ENCODE data around the gene RAB37. TPM values are rescaled to one million over a fixed set of nuclear protein-coding genes. Genes with fewer than 3 reads are reported as not detected.

RAB37 gene
- total and polyA plus RNA-seq, 2 donors (not counting 1 experiment from before 2014, with no cell fraction given) = 67.6 to 76.8 TPM

- intact Hi-C loops (cut with micrococcal nuclease) = no loop called here
- ATAC-seq (ENCODE audit: low read depth) = no peak
- POLR2A ChIA-PET = interaction anchor here (0.7 to 2.6 kb wide), 7 partner anchors 9 to 123 kb away, joined by 3 to 27 read pairs (median 8); partner anchors contain the start of genes FDXR, NAT9 and RAB37
- CTCF ChIA-PET = interaction anchor here (1.1 to 7.7 kb wide), 14 partner anchors 9 to 115 kb away, joined by 3 to 57 read pairs (median 6); partner anchors contain the start of gene RAB37
- H3K4me1 Mint-ChIP-seq = peaks cover 59% of the 10 kb centered on the region
- Histone ChIP-seq H2AFZ (ENCODE audit: insufficient read depth, low read depth, low read length, poor library complexity, severe bottlenecking) (peak overlapping the region; percentile 78), H3K4me3 (ENCODE audit: control extremely low read depth in 1 of 5, extremely low read depth in 1 of 5, insufficient read depth in 1 of 5, low read depth in 2 of 5, low read length in 4 of 5) (peak overlapping the region; percentile 49 to 99 (median 90)), H3K9me3 (ENCODE audit: control extremely low read depth in 1 of 3, control insufficient read depth in 2 of 3, insufficient read depth in 1 of 3, low read length in 2 of 3) (no peaks in the 10 kb centered on the region), H3K4me1 (ENCODE audit: control insufficient read depth in 2 of 2, insufficient read depth in 2 of 2, low read length in 2 of 2) (peaks cover 41 to 55% of the 10 kb centered on the region in 2 donors), H3K9ac (ENCODE audit: low read length) (peak overlapping the region; percentile 98), H3K4me2 (replicated peaks; ENCODE audit: low read depth, low read length, poor library complexity, severe bottlenecking) (peak overlapping the region; percentile 99), H3K36me3 (replicated peaks in 1 of 2; ENCODE audit: control extremely low read depth in 1 of 2, control insufficient read depth in 1 of 2, extremely low read depth in 1 of 2, insufficient read depth in 2 of 2, low read length in 1 of 2) (peaks cover 0 to 4% of the 10 kb centered on the region in 2 experiments), H3K27me3 (replicated peaks in 1 of 4; ENCODE audit: control extremely low read depth in 1 of 4, control insufficient read depth in 3 of 4, insufficient read depth in 4 of 4, low read length in 3 of 4) (no peaks in the 10 kb centered on the region), H3K27ac (ENCODE audit: low read length in 2 of 2) (no peak overlapping the region), H3K79me2 (ENCODE audit: control insufficient read depth, insufficient read depth, low read length) (peaks cover 72% of the 10 kb centered on the region), H4K20me1 (ENCODE audit: control insufficient read depth, insufficient read depth, low read length, poor library complexity, severe bottlenecking) (peaks cover 59% of the 10 kb centered on the region)
- no peaks in the 10 kb centered on the region for H3K9me3 Mint-ChIP-seq (ENCODE audit: insufficient read depth)
- H3K27me3 Mint-ChIP-seq = no peaks in the 10 kb centered on the region
- WGBS (ENCODE audit: insufficient coverage) = 32% methylated on average over 6 of the region's 6 CpGs
- H3K4me3 Mint-ChIP-seq = peak overlapping the region; percentile 91
- H3K27ac Mint-ChIP-seq = peak overlapping the region; percentile 60
- no peak for DNase-seq
- TF ChIP-seq CTCF (IDR thresholded peaks at IDR 0.05) = no peak
- TF ChIP-seq EZH2 (IDR thresholded peaks at IDR 0.05; ENCODE audit: borderline replicate concordance, insufficient read depth, low read depth, low read length, poor library complexity, severe bottlenecking) = no peak
Measured at GRCh38 chr17:74750039-74750326, 12.9 kb downstream of the RAB37 start.

DNA sequence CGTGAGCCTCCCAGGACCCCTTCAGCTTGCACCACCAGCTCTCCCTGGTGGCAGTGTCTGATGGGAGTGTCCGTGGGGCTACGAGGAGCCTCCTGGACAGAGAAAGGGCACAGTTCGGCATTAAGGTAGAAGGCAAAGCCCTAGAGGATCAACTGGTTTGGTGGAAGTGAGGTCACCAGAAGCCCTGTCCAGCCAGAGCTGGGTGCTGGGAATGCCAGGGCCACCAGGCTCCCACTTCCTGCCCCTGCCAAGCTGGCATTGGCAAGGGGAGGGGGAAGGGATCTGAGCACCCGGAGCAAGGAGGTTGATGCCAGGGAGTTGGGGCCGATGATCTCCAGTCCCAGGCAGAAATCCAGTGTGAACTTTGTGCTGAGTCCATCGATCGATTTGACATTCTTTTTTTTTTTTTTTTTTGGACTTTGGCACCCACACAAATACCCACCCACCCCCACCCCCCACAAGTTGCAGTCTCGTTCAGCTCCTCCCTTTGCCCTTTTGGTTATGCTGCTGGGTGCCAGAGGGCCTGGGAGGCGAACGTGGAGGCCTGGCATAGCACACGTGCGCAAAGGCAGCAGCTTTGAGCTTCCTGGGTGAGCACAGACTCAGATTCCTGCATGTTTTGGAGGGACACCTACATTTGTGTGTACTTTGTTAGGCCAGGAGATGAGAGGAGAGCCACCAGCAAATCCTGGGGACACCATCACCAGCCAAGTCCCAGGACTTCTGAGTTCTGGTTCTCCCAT, 13.4 kb downstream of the RAB37 start:
- Mint-ChIP-seq H3K4me3 (peak overlapping the region; percentile 91), H3K4me1 (peaks cover 63% of the 10 kb centered on the region), H3K9me3 (ENCODE audit: insufficient read depth) (no peaks in the 10 kb centered on the region), H3K27ac (peak overlapping the region; percentile 63), H3K27me3 (no peaks in the 10 kb centered on the region)
- WGBS (ENCODE audit: insufficient coverage) = 44% methylated on average over 7 of the region's 13 CpGs
- Histone ChIP-seq H3K4me2 (replicated peaks; ENCODE audit: low read depth, low read length, poor library complexity, severe bottlenecking) (peak overlapping the region; percentile 99), H2AFZ (ENCODE audit: insufficient read depth, low read depth, low read length, poor library complexity, severe bottlenecking) (no peak overlapping the region), H3K27ac (ENCODE audit: low read length in 2 of 2) (no peak overlapping the region), H3K4me1 (ENCODE audit: control insufficient read depth in 2 of 2, insufficient read depth in 2 of 2, low read length in 2 of 2) (peaks cover 40 to 56% of the 10 kb centered on the region in 2 donors), H3K4me3 (ENCODE audit: control extremely low read depth in 1 of 5, extremely low read depth in 1 of 5, insufficient read depth in 1 of 5, low read depth in 2 of 5, low read length in 4 of 5) (peak overlapping the region; percentile 49 to 99 (median 90)), H3K27me3 (replicated peaks in 1 of 4; ENCODE audit: control extremely low read depth in 1 of 4, control insufficient read depth in 3 of 4, insufficient read depth in 4 of 4, low read length in 3 of 4) (no peaks in the 10 kb centered on the region), H3K9me3 (ENCODE audit: control extremely low read depth in 1 of 3, control insufficient read depth in 2 of 3, insufficient read depth in 1 of 3, low read length in 2 of 3) (no peaks in the 10 kb centered on the region), H4K20me1 (ENCODE audit: control insufficient read depth, insufficient read depth, low read length, poor library complexity, severe bottlenecking) (peaks cover 64% of the 10 kb centered on the region), H3K9ac (ENCODE audit: low read length) (peak overlapping the region; percentile 98), H3K36me3 (replicated peaks in 1 of 2; ENCODE audit: control extremely low read depth in 1 of 2, control insufficient read depth in 1 of 2, extremely low read depth in 1 of 2, insufficient read depth in 2 of 2, low read length in 1 of 2) (peaks cover 0 to 7% of the 10 kb centered on the region in 2 experiments), H3K79me2 (ENCODE audit: control insufficient read depth, insufficient read depth, low read length) (peaks cover 77% of the 10 kb centered on the region)
- POLR2A ChIA-PET = interaction anchor here (0.7 to 2.6 kb wide), 7 partner anchors 8 to 123 kb away, joined by 3 to 27 read pairs (median 8); partner anchors contain the start of genes FDXR, NAT9 and RAB37
- TF ChIP-seq EZH2 (IDR thresholded peaks at IDR 0.05; ENCODE audit: borderline replicate concordance, insufficient read depth, low read depth, low read length, poor library complexity, severe bottlenecking) (no peak), CTCF (IDR thresholded peaks at IDR 0.05) (no peak)
- CTCF ChIA-PET = interaction anchor here (1.1 to 7.7 kb wide), 14 partner anchors 8 to 115 kb away, joined by 3 to 57 read pairs (median 6); partner anchors contain the start of gene RAB37
- intact Hi-C loops (cut with micrococcal nuclease) = no loop called here
- DNase-seq (no peak), ATAC-seq (ENCODE audit: low read depth) (no peak)
